ENCODE measurements around the gene CUTC.

GRCh38 chr10:99761365-99761764 is 29.3 kb downstream of the CUTC start:
- TF ChIP-seq POLR2A (IDR thresholded peaks at IDR 0.05): no peak
- TF ChIP-seq, protein P1, sequence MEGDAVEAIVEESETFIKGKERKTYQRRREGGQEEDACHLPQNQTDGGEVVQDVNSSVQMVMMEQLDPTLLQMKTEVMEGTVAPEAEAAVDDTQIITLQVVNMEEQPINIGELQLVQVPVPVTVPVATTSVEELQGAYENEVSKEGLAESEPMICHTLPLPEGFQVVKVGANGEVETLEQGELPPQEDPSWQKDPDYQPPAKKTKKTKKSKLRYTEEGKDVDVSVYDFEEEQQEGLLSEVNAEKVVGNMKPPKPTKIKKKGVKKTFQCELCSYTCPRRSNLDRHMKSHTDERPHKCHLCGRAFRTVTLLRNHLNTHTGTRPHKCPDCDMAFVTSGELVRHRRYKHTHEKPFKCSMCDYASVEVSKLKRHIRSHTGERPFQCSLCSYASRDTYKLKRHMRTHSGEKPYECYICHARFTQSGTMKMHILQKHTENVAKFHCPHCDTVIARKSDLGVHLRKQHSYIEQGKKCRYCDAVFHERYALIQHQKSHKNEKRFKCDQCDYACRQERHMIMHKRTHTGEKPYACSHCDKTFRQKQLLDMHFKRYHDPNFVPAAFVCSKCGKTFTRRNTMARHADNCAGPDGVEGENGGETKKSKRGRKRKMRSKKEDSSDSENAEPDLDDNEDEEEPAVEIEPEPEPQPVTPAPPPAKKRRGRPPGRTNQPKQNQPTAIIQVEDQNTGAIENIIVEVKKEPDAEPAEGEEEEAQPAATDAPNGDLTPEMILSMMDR (IDR thresholded peaks at IDR 0.05): no peak
